ENCODE results near the gene ASIC2.

Gene ASIC2

GRCh38 chr17:33154869-33155455 is 138.1 kb downstream of the ASIC2 start:
- no peak for DNase-seq (ENCODE audit: low spot score)

GRCh38 chr17:33152783-33153182 is 140.3 kb downstream of the ASIC2 start:
- DNase-seq (ENCODE audit: low spot score), result no peak

GRCh38 chr17:33151565-33151964 is 141.5 kb downstream of the ASIC2 start:
- no peak for DNase-seq (ENCODE audit: low spot score)

GRCh38 chr17:33145941-33146340 is 147.2 kb downstream of the ASIC2 start:
- DNase-seq (ENCODE audit: low spot score), result no peak

- DNase-seq (ENCODE audit: low spot score), result no peak
These were observed 148.3 kb downstream of the ASIC2 start for GRCh38 chr17:33144837-33145236.

GRCh38 chr17:33142705-33143299 is 150.3 kb downstream of the ASIC2 start:
- DNase-seq (ENCODE audit: low spot score), result peak; percentile 56

- DNase-seq (ENCODE audit: low spot score), result no peak
These were observed 152.5 kb downstream of the ASIC2 start for GRCh38 chr17:33140413-33141099.

GRCh38 chr17:33138627-33139026 is 154.5 kb downstream of the ASIC2 start:
- DNase-seq (ENCODE audit: low spot score), result no peak

- no peak for DNase-seq (ENCODE audit: low spot score)
These were observed 155.7 kb downstream of the ASIC2 start for GRCh38 chr17:33137426-33137825.

- no peak for DNase-seq (ENCODE audit: low spot score)
These were observed 157.4 kb downstream of the ASIC2 start for GRCh38 chr17:33135691-33136090.

GRCh38 chr17:33131620-33132019 is 161.5 kb downstream of the ASIC2 start:
- no peak for DNase-seq (ENCODE audit: low spot score)

GRCh38 chr17:33127706-33128105 is 165.4 kb downstream of the ASIC2 start:
- DNase-seq (ENCODE audit: low spot score), result no peak

- DNase-seq (ENCODE audit: low spot score), result no peak
These were observed 167.0 kb downstream of the ASIC2 start for GRCh38 chr17:33126086-33126485.

- DNase-seq (ENCODE audit: low spot score), result no peak
These were observed 167.5 kb downstream of the ASIC2 start for GRCh38 chr17:33125552-33125950.

GRCh38 chr17:33124871-33125551 is 168.1 kb downstream of the ASIC2 start:
- no peak for DNase-seq (ENCODE audit: low spot score)

- DNase-seq (ENCODE audit: low spot score), result no peak
These were observed 168.9 kb downstream of the ASIC2 start for GRCh38 chr17:33124185-33124584.

- no peak for DNase-seq (ENCODE audit: low spot score)
These were observed 171.3 kb downstream of the ASIC2 start for GRCh38 chr17:33121756-33122155.

- DNase-seq (ENCODE audit: low spot score), result no peak
These were observed 171.8 kb downstream of the ASIC2 start for GRCh38 chr17:33121272-33121671.

- DNase-seq (ENCODE audit: low spot score), result no peak
These were observed 173.0 kb downstream of the ASIC2 start for GRCh38 chr17:33120103-33120502.

- DNase-seq (ENCODE audit: low spot score), result no peak
These were observed 174.6 kb downstream of the ASIC2 start for GRCh38 chr17:33118391-33119075.

GRCh38 chr17:33116021-33116551 is 177.0 kb downstream of the ASIC2 start:
- no peak for DNase-seq (ENCODE audit: low spot score)

- no peak for DNase-seq (ENCODE audit: low spot score)
These were observed 177.7 kb downstream of the ASIC2 start for GRCh38 chr17:33115366-33115765.

Data from COLO829 (cell line).